ENCODE results near the gene CLEC4E. TPM values are rescaled to one million over a fixed set of nuclear protein-coding genes. Genes with fewer than 3 reads are reported as not detected.

The CLEC4E gene
- total RNA-seq, 4 donors from 2014 or later = 4.1 to 27.9 (median 9.9) TPM

GRCh38 chr12:8553088-8553627 lies 12.5 kb upstream of the CLEC4E start:
- TF ChIP-seq CTCF (IDR thresholded peaks at IDR 0.05; ENCODE audit: low read depth) = no peak

GRCh38 chr12:8549381-8549780 lies 8.7 kb upstream of the CLEC4E start:
- TF ChIP-seq CTCF (IDR thresholded peaks at IDR 0.05; ENCODE audit: low read depth) = no peak

- TF ChIP-seq CTCF (IDR thresholded peaks at IDR 0.05; ENCODE audit: low read depth) = no peak
Observed at GRCh38 chr12:8548192-8548591, 7.5 kb upstream of the CLEC4E start.

GRCh38 chr12:8547645-8548044 lies 6.9 kb upstream of the CLEC4E start:
- no peak for TF ChIP-seq CTCF (IDR thresholded peaks at IDR 0.05; ENCODE audit: low read depth)

GRCh38 chr12:8546591-8546990 lies 5.9 kb upstream of the CLEC4E start:
- TF ChIP-seq CTCF (IDR thresholded peaks at IDR 0.05; ENCODE audit: low read depth) = no peak

- TF ChIP-seq CTCF (IDR thresholded peaks at IDR 0.05; ENCODE audit: low read depth) = no peak
Observed at GRCh38 chr12:8544295-8544694, 3.6 kb upstream of the CLEC4E start.

GRCh38 chr12:8541562-8541961 lies 857 bp upstream of the CLEC4E start:
- no peak for TF ChIP-seq CTCF (IDR thresholded peaks at IDR 0.05; ENCODE audit: low read depth)

Measured in subcutaneous adipose tissue (tissue), 4 donors.